SH-SY5Y (cell line): ENCODE results near the gene HMGN4.

Source experiments
- GATA2 ChIP-seq: IDR thresholded peaks from 2 replicates; pipeline ENCODE4 v1.6.1; 2011; ENCODE audit warnings: mild to moderate bottlenecking, low read depth, low read length
- GATA3 ChIP-seq: IDR thresholded peaks from 2 replicates; pipeline ENCODE4 v1.6.1; 2011; ENCODE audit warnings: low read depth, mild to moderate bottlenecking, low read length, moderate library complexity

GRCh38 chr6:26544473-26544872 lies 6.3 kb downstream of the HMGN4 start:
- TF ChIP-seq GATA2 (no peak), GATA3 (no peak)
